ENCODE results near the gene SYCE1L. TPM values are rescaled to one million over a fixed set of nuclear protein-coding genes. Genes with fewer than 3 reads are reported as not detected.
"Not testable (repeated sequence)": the region's sequence is repeated elsewhere in the genome, so short reads cannot be mapped to it uniquely, and the experiment has no call there.

Gene SYCE1L
- polyA plus RNA-seq, 1 donor (not counting 4 experiments of a cell fraction or from before 2014, with no cell fraction given), result 0.21 TPM

- Histone ChIP-seq H3K4me3 (ENCODE audit: control insufficient read depth in 2 of 3, extremely low read depth in 1 of 3, insufficient read depth in 2 of 3, low read depth in 1 of 3, low read length in 3 of 3) (no peak overlapping the region), H2AFZ (ENCODE audit: control insufficient read depth, low read length) (no peak overlapping the region), H3K36me3 (ENCODE audit: control insufficient read depth in 2 of 2, extremely low read depth in 1 of 2, insufficient read depth in 2 of 2, low read length in 2 of 2) (no peaks in the 10 kb centered on the region), H4K20me1 (ENCODE audit: control insufficient read depth, extremely low read depth, insufficient read depth, low read length) (no peaks in the 10 kb centered on the region), H3K4me1 (ENCODE audit: control insufficient read depth, extremely low read depth, insufficient read depth, low read length) (no peaks in the 10 kb centered on the region), H3K9ac (ENCODE audit: control insufficient read depth, extremely low read depth, insufficient read depth, low read length) (no peak overlapping the region), H3K9me1 (ENCODE audit: control insufficient read depth, extremely low read depth, insufficient read depth, low read length) (no peaks in the 10 kb centered on the region), H3K4me2 (ENCODE audit: control insufficient read depth, extremely low read depth, insufficient read depth, low read depth, low read length) (no peak overlapping the region), H3K9me3 (ENCODE audit: control insufficient read depth, low read depth, low read length) (no peaks in the 10 kb centered on the region), H3K27ac (ENCODE audit: control insufficient read depth, insufficient read depth, low read length) (no peak overlapping the region), H3K79me2 (ENCODE audit: control insufficient read depth, insufficient read depth, low read length) (no peaks in the 10 kb centered on the region), H3K27me3 (ENCODE audit: control insufficient read depth, extremely low read depth, insufficient read depth, low read length) (no peaks in the 10 kb centered on the region)
- FAIRE-seq, result no peak
- dilution Hi-C loops (cut with MboI; ENCODE audit: extremely low pct_ligation_motif_present, low sequenced_read_pairs), result loop anchor here (25.0 kb wide), 1 partner anchor 1371 kb away; no protein-coding TSS in a partner anchor
- DNase-seq (ENCODE audit: low read depth, low spot score), result no peak
- no peak for TF ChIP-seq EZH2 (IDR thresholded peaks at IDR 0.05; ENCODE audit: low read length)
- TF ChIP-seq CTCF (optimal IDR thresholded peaks at IDR 0.05 in 1 of 3, IDR thresholded peaks at IDR 0.05 in 1 of 3, conservative IDR thresholded peaks at IDR 0.05 in 1 of 3; ENCODE audit: extremely low read depth in 1 of 3, insufficient read depth in 2 of 3, low read length in 3 of 3), result no peak
Observed at GRCh38 chr16:77158293-77158692, 40.9 kb upstream of the SYCE1L start.

- no peak overlapping the region for H2AFZ ChIP-seq (ENCODE audit: control insufficient read depth, low read length)
- H3K27ac ChIP-seq (ENCODE audit: control insufficient read depth, insufficient read depth, low read length), result no peak overlapping the region
- H3K9ac ChIP-seq (ENCODE audit: control insufficient read depth, extremely low read depth, insufficient read depth, low read length), result no peak overlapping the region
- H3K79me2 ChIP-seq (ENCODE audit: control insufficient read depth, insufficient read depth, low read length), result no peaks in the 10 kb centered on the region
- FAIRE-seq, result no peak
- H3K4me2 ChIP-seq (ENCODE audit: control insufficient read depth, extremely low read depth, insufficient read depth, low read depth, low read length), result no peak overlapping the region
- no peak for DNase-seq (ENCODE audit: low read depth, low spot score)
- H3K4me3 ChIP-seq (ENCODE audit: control insufficient read depth in 2 of 3, extremely low read depth in 1 of 3, insufficient read depth in 2 of 3, low read depth in 1 of 3, low read length in 3 of 3), result no peak overlapping the region
- H3K27me3 ChIP-seq (ENCODE audit: control insufficient read depth, extremely low read depth, insufficient read depth, low read length), result no peaks in the 10 kb centered on the region
- H3K36me3 ChIP-seq (ENCODE audit: control insufficient read depth in 2 of 2, extremely low read depth in 1 of 2, insufficient read depth in 2 of 2, low read length in 2 of 2), result no peaks in the 10 kb centered on the region
- no peak for TF ChIP-seq CTCF (optimal IDR thresholded peaks at IDR 0.05 in 1 of 3, IDR thresholded peaks at IDR 0.05 in 1 of 3, conservative IDR thresholded peaks at IDR 0.05 in 1 of 3; ENCODE audit: extremely low read depth in 1 of 3, insufficient read depth in 2 of 3, low read length in 3 of 3)
- no peak for TF ChIP-seq EZH2 (IDR thresholded peaks at IDR 0.05; ENCODE audit: low read length)
- no peaks in the 10 kb centered on the region for H4K20me1 ChIP-seq (ENCODE audit: control insufficient read depth, extremely low read depth, insufficient read depth, low read length)
- no peaks in the 10 kb centered on the region for H3K9me1 ChIP-seq (ENCODE audit: control insufficient read depth, extremely low read depth, insufficient read depth, low read length)
- dilution Hi-C loops (cut with MboI; ENCODE audit: extremely low pct_ligation_motif_present, low sequenced_read_pairs), result loop anchor here (25.0 kb wide), 1 partner anchor 1378 kb away; no protein-coding TSS in a partner anchor
- no peaks in the 10 kb centered on the region for H3K4me1 ChIP-seq (ENCODE audit: control insufficient read depth, extremely low read depth, insufficient read depth, low read length)
- H3K9me3 ChIP-seq (ENCODE audit: control insufficient read depth, low read depth, low read length), result no peaks in the 10 kb centered on the region
Observed at GRCh38 chr16:77165006-77165405, 34.2 kb upstream of the SYCE1L start.

GRCh38 chr16:77165536-77166236 lies 33.5 kb upstream of the SYCE1L start:
- not testable (repeated sequence) for H3K9me3 ChIP-seq (ENCODE audit: control insufficient read depth, low read depth, low read length); H3K36me3 ChIP-seq (ENCODE audit: control insufficient read depth in 2 of 2, extremely low read depth in 1 of 2, insufficient read depth in 2 of 2, low read length in 2 of 2)
- dilution Hi-C loops (cut with MboI; ENCODE audit: extremely low pct_ligation_motif_present, low sequenced_read_pairs), result loop anchor here (25.0 kb wide), 1 partner anchor 1378 kb away; no protein-coding TSS in a partner anchor

More at GRCh38 chr16:77165536-77166236, 33.5 kb upstream of the SYCE1L start:
- H3K9me1 ChIP-seq (ENCODE audit: control insufficient read depth, extremely low read depth, insufficient read depth, low read length); H3K4me3 ChIP-seq (ENCODE audit: control insufficient read depth in 2 of 3, extremely low read depth in 1 of 3, insufficient read depth in 2 of 3, low read depth in 1 of 3, low read length in 3 of 3); H3K4me2 ChIP-seq (ENCODE audit: control insufficient read depth, extremely low read depth, insufficient read depth, low read depth, low read length); H2AFZ ChIP-seq (ENCODE audit: control insufficient read depth, low read length); H3K9ac ChIP-seq (ENCODE audit: control insufficient read depth, extremely low read depth, insufficient read depth, low read length); FAIRE-seq; H3K4me1 ChIP-seq (ENCODE audit: control insufficient read depth, extremely low read depth, insufficient read depth, low read length); H3K27me3 ChIP-seq (ENCODE audit: control insufficient read depth, extremely low read depth, insufficient read depth, low read length); H3K79me2 ChIP-seq (ENCODE audit: control insufficient read depth, insufficient read depth, low read length); H4K20me1 ChIP-seq (ENCODE audit: control insufficient read depth, extremely low read depth, insufficient read depth, low read length); DNase-seq (ENCODE audit: low read depth, low spot score); H3K27ac ChIP-seq (ENCODE audit: control insufficient read depth, insufficient read depth, low read length): not testable (repeated sequence)

Data from keratinocyte (primary cell).